GM19397 (cell line): Measurements from ENCODE around the gene PMEPA1.
A peak's percentile ranks its signal among the peaks of the same experiment; 100 is the strongest.

Source experiments
- ATAC-seq: cut with Tn5 transposase; IDR thresholded peaks from one replicate; pipeline ENCODE4 v1.9.1; 2021; ENCODE audit warnings: mild to moderate bottlenecking, moderate library complexity; ENCODE audit not compliant: unreplicated experiment

Gene PMEPA1

DNA sequence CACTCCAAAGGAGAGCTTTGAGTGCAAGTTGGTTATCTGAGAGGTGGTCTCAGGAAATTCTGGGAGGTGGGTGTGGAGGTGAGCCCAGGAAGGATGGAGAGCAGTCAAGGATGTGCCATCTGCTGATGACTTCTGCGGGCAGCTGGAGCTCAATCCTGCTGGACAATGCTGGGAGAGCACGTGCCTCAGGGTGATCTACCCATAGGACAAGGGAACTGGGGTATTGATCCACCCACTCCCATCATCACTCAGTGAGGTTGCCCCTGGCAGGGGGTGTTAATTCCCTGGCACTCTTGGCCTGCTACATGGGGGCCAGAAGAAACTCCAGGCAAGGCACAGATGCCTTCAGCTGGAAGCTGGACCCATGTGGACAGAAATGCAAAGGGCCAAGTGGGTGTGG is 82.5 kb downstream of the PMEPA1 start:
- ATAC-seq = no peak

- no peak for ATAC-seq
Measured at GRCh38 chr20:57625978-57626377, 83.8 kb downstream of the PMEPA1 start.

GRCh38 chr20:57625181-57625958 is 84.4 kb downstream of the PMEPA1 start:
- no peak for ATAC-seq

DNA sequence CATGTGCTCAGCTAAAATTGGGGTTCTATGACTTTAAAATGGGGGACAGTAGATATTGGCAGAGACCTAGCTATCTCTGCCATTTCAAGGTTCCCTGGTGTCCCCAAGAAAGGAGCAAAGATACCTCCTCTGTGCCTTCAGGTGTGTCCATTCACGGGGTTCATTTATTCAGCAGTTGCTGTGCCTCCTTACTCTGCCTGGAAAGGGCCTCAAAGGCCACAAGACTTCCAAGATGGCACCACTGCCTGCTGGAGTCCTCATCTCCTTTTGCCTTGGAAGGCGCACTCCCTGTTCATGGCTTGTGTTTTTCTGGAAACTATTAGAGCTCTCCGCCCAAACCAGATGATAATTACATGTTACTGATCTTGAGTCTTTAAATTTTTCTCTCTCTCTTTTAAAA is 85.7 kb downstream of the PMEPA1 start:
- ATAC-seq = no peak

DNA sequence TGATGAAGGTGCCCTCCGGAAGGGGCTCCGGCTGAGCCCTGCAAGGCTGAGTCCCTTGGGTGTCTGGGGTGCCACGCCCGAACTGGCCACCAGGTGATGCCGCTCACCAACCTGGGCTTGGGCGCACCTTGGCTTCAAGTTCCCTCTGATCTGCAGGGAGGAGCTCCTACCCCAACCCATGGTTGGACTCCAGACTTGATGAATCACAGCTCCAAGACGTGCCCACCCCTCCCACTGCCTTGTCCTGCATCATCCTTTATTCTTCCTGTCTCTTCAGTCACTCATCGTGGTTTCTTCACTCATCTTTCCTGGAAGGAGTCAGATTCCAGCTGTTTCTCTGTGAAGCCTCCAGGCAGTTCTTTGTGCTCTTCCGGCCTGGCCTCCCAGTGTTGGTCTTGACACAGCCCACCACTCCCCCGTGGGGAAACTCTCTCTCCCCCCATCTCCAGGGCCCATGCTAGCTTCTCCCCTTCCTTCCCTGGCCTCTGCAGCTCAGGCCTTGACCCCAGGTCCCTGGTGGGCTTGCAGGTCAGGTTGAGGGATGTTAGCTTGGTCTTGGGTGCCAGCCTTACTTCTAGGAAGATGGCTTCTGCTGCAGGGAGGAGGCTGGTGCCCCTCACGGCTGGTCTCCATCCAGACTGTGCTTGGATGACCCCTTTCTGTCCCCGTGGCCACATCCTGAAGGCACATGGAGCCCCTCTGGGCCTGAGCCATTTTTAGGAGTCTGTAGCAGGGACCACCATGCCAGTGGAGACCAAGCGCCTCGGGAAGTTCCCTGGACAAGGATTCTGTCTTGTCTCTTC is 87.0 kb downstream of the PMEPA1 start:
- no peak for ATAC-seq

DNA sequence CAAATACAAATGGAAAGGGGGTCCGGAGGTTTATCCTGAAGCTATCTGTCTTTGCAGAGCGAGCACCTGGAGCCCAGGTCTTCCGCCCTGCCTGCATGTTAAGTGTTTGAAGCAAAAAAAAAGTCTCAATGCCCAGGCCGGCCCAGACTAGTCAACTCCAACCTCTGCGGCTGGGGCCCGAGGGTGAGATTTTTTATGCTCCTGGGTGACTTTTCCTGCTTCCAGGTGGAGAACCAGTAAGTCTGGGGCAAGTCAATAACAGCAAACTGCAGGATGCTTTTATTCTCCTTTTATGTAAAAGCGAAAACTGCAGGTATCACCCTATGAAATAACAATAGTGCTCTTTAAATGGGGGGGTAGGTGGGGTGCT is 87.6 kb downstream of the PMEPA1 start:
- no peak for ATAC-seq

GRCh38 chr20:57621421-57622200 is 88.2 kb downstream of the PMEPA1 start:
- ATAC-seq = no peak

GRCh38 chr20:57620999-57621398 is 88.8 kb downstream of the PMEPA1 start:
- ATAC-seq = no peak

DNA sequence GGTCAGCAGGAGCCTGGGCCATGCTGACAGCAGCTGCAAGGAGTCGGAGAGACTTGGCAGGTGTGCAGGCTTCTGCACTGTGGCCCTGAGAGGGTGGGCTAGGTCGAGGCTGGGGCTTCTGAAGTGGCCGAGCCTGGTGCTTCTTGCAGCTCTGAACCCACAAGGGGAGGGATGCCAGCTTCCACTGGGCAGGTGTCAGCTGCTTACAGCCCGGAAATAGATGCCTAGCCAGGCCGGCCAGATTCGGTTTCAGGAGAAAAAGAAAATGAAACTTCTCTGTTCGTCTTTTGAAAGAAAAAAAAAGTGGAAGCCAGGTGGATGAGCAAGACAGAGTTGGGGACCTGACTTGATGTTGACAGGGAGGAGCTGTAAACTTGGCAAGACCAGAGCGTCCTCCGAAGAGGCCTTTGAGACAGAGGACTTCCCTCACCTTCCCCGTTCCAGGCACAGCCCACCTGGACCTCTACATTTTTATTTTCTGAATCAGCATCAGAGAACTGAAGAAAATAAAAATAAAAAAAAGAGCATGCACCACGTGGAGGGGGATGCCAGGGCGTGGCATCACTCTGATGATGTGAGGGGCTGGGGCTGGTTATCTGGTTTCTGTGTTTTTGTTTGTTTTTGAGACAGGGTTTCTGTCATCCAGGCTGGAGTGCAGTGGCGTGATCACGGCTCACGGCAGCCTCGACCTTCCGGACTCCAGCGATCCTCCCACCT is 89.4 kb downstream of the PMEPA1 start, which contains the start of gene ZBP1:
ZBP1 (minus strand) TSS at position 153 of the 717 bp plus-strand sequence; CDS start at position 22, 131 bp downstream.
- ATAC-seq = peak; percentile 59

DNA sequence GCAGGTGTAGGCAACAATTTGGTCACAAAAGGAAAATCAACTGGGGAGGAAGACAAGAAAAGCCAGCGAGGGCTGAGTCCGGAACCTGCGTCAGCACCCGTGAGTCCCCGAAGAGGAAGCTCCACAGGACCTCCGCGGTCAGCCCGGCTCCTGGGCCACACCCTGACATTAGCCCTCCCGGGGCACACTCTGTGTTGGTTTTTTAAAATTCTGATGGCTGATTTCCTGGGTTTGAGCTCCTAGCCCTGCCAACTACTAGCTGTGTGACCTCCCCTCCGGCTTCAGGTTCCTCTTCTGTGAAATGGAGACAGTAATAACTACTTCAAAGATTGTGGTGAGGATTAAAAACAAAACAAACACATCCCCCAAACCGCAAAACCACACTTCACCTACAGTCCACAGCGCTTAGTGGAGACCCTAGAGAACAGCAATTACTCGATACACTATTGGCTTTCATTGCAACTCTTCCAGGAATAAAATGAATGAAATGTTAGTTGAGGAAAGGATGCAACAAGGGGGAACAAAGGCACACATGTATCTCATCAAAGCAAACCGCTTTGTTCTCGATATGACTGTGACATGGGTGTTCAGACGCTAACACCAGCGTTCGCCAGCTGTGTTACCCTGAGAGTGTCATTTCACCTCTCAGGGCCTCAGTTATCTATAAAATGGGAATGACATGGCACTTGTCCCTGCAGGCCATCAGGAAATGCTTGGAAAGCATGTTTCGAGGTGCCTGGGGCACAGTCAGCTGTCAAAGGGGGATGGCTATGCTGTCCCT is 90.6 kb downstream of the PMEPA1 start:
- ATAC-seq = peak; percentile 48

- ATAC-seq = no peak
Measured at GRCh38 chr20:57618764-57619050, 91.1 kb downstream of the PMEPA1 start.

DNA sequence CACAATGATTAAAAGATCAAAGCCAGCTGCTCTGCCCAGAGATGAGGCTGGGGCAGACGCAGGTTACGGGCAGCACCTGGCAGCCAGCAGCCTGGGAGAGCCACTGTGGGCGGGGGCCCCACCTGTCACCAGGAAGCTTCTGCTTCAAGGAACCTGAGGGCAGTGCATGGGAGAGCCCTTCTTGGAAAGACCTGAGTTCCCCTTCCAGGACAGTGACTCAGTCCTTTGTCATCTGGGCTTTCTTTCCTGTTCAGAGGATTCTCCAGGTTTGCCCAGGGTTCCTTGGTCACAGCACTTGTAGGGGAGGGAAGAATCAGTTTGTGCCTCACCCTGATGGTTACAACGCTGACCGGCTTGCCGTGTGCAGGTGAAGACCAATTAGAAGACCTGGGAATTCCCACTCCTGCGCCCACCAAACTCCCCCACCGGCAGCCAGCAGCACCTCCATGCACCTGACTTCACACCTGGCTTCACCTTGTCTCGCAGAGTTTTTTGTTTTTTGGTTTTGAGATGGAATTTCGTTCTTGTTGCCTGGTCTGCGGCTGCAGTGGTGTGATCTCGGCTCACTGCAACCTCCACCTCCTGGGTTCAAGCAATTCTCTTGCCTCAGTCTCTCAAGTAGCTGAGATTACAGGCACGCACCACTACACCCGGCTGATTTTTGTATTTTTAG is 91.6 kb downstream of the PMEPA1 start:
- no peak for ATAC-seq

GRCh38 chr20:57617079-57617795 is 92.6 kb downstream of the PMEPA1 start:
- ATAC-seq = no peak

GRCh38 chr20:57616143-57616951 is 93.5 kb downstream of the PMEPA1 start:
- ATAC-seq = no peak

- ATAC-seq = no peak
Measured at GRCh38 chr20:57615445-57615811, 94.4 kb downstream of the PMEPA1 start.

DNA sequence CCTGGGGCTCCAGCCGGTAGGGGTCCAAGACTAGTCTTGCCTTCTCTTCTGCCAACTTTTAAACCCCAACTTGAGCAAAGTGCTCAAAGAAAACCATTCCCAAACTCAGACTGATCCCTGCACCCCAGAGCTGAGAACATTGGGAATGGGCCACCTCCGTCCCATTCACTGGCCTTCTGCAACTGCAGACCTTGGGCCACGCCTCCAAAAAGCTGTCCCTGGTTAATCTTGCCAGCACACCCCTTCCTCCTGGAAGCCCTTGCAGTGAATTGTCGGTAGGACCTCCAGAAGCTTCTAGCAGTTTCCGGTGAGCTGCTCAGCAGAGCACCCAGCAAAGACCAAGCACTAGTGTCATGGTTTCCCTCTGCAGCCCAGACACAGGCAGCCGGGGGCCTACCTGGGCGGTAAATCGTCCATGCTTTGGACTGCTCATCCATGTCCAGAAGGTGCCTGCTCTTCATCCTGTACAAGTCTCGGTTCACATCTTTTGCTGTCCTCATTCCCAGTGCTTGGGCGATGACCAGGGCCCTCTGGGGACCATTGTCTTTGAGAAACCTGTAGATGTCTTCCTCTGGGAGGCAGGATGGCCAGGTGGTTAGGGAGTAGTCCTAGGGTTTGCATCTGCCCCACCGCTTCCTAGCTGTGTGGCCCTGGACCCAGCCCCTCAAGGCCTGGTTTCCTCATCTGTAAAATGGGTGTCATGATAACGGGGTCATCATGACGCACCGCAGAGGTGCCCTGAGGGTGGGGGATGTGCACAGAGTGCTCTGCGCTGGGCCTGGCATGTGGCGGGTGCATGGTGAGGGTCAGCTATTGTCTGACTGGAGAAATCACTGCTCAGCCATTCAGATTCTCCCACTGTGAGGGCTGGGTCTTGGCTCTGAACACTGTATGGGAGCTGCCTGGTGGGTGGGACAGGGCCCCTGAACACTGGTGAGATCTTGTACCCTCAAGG is 95.0 kb downstream of the PMEPA1 start:
- ATAC-seq = no peak

GRCh38 chr20:57613481-57613921 is 96.3 kb downstream of the PMEPA1 start:
- ATAC-seq = no peak
